ENCODE data around the gene BTNL8. TPM values are rescaled to one million over a fixed set of nuclear protein-coding genes. Genes with fewer than 3 reads are reported as not detected.

The BTNL8 gene
- total RNA-seq, 4 donors from 2014 or later = not detected

DNA sequence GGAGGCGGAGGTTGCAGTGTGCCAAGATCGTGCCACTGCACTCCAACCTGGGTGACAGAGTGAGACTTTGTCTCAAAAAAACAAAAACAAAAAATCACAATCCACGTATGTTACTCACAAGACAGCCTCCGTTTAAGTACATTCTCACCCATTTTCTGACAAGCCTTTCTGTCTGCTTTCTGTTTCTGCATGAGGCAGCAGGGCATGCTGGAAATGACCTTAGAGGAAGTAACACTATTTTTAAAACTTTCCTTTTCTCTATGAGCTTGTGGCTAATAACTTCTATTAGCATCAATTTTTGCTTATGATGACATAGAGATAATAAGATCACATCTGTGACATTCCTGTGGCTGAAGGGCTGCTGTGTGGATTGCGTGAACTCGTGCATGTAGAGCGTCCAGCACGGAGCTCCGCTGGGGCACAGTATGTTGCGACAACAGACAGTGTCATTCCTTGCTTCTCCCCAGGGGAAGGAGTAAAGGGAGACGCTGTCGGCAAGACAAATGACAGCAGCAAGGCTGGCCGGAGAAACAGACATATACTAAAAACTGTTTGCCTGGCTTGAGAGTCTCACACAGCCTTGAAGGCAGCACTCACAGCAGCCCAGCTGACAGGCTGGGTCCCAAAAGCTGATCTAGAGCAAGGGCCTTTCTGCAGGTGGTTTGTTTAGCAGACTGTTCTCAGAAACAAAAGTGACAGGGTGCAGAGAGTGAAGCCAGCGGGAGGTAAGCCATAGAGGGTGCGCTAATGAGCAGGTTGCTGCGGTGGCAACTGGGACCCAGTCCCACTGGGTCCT is 91.3 kb downstream of the BTNL8 start:
- no peak for TF ChIP-seq EP300 (IDR thresholded peaks at IDR 0.05)
- TF ChIP-seq POLR2A (IDR thresholded peaks at IDR 0.05) = no peak
- TF ChIP-seq, protein P1, sequence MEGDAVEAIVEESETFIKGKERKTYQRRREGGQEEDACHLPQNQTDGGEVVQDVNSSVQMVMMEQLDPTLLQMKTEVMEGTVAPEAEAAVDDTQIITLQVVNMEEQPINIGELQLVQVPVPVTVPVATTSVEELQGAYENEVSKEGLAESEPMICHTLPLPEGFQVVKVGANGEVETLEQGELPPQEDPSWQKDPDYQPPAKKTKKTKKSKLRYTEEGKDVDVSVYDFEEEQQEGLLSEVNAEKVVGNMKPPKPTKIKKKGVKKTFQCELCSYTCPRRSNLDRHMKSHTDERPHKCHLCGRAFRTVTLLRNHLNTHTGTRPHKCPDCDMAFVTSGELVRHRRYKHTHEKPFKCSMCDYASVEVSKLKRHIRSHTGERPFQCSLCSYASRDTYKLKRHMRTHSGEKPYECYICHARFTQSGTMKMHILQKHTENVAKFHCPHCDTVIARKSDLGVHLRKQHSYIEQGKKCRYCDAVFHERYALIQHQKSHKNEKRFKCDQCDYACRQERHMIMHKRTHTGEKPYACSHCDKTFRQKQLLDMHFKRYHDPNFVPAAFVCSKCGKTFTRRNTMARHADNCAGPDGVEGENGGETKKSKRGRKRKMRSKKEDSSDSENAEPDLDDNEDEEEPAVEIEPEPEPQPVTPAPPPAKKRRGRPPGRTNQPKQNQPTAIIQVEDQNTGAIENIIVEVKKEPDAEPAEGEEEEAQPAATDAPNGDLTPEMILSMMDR (IDR thresholded peaks at IDR 0.05) = no peak
- Histone ChIP-seq H3K4me3 (peak overlapping the region in 1 of 4 donors; percentile 29), H3K27me3 (no peaks in the 10 kb centered on the region), H3K36me3 (no peaks in the 10 kb centered on the region), H3K9me3 (no peaks in the 10 kb centered on the region), H3K27ac (peak overlapping the region in 1 of 4 donors; percentile 64), H3K4me1 (no peaks in the 10 kb centered on the region)
- WGBS, 2 donors = 73 to 75% methylated on average over 14 to 16 of the region's 16 CpGs
- no peak for DNase-seq (ENCODE audit: low spot score in 2 of 2)

DNA sequence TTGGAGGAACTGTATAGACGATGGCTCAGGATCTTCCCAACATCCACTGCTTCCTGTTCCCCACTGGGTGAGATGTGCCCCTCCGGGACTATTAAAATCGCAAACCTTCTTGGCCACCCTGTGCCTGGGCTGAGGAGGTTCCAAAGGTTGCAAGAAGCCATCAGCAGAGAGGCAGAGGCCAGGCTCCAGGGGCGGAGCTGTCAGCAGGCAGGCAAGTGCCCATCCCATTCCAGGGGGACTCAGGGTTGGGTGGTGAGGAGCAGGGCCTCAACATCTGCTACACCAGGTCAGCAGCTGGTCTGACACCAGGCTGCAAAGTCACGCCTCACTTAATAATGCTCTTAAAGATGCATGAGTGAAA is 91.9 kb downstream of the BTNL8 start:
- Histone ChIP-seq H3K4me3 (peak overlapping the region in 1 of 4 donors; percentile 29), H3K4me1 (no peaks in the 10 kb centered on the region), H3K9me3 (no peaks in the 10 kb centered on the region), H3K27me3 (no peaks in the 10 kb centered on the region), H3K36me3 (no peaks in the 10 kb centered on the region), H3K27ac (peak overlapping the region in 1 of 4 donors; percentile 64)
- TF ChIP-seq POLR2A (IDR thresholded peaks at IDR 0.05) (no peak), EP300 (IDR thresholded peaks at IDR 0.05) (no peak)
- TF ChIP-seq, protein P1 (IDR thresholded peaks at IDR 0.05) = no peak
- 74 to 75% methylated on average over 4 of the region's 5 CpGs for WGBS, 2 donors
- DNase-seq (ENCODE audit: low spot score in 2 of 2) = no peak

Small RNA genes within 50 kb of the gene (small RNA-seq; reads per million reads assigned to genes)
- gene RF00019 (not detected), gene RPS29P12 (not detected)

Other genes starting within 250 kb of the BTNL8 start
- gene FLT4, start 249.6 kb upstream of the BTNL8 start, total RNA-seq = 10 to 100 TPM in 2 of 4 donors, 1 to 10 TPM in 2; 4.6 to 34.2 (median 14.9) TPM
- not detected for gene OR2Y1, start 159.1 kb upstream of the BTNL8 start, total RNA-seq
- gene MGAT1, start 96.4 kb upstream of the BTNL8 start, total RNA-seq = 100 to 1,000 TPM; 161 to 216 (median 195) TPM
- gene ZFP62, start 37.9 kb upstream of the BTNL8 start, total RNA-seq = 10 to 100 TPM; 17.0 to 35.1 (median 25.3) TPM
- gene BTNL3, start 89.7 kb downstream of the BTNL8 start, total RNA-seq = not detected
- gene BTNL9, start 141.1 kb downstream of the BTNL8 start, total RNA-seq = 10 to 100 TPM; 24.9 to 54.9 (median 47.5) TPM
- gene OR2V1, start 232.0 kb downstream of the BTNL8 start, total RNA-seq = not detected
- gene OR2V2, start 248.4 kb downstream of the BTNL8 start, total RNA-seq = not detected

Measured in tibial nerve (tissue), 4 donors.